WERI-Rb-1 (cell line): Measurements from ENCODE around the gene KCNH5.

Experiments
- DNase-seq: peaks from one replicate; pipeline ENCODE4 v3.0.0-alpha.2; 2020
- H3K27ac ChIP-seq: fragments of 250-450 bp; sonication (Bioruptor Pico); 2 replicates; pipeline ENCODE4 v1.5.1; 2020; ENCODE audit warnings: mild to moderate bottlenecking, moderate library complexity
- H3K27me3 ChIP-seq: fragments of 250-450 bp; sonication (Bioruptor Pico); 2 replicates; pipeline ENCODE4 v1.5.1; 2021; ENCODE audit warnings: mild to moderate bottlenecking, low read depth, moderate library complexity; ENCODE audit not compliant: insufficient read depth, severe bottlenecking
- H3K36me3 ChIP-seq: fragments of 250-450 bp; sonication (Bioruptor Pico); 2 replicates; pipeline ENCODE4 v1.5.1; 2020; ENCODE audit warnings: mild to moderate bottlenecking, moderate library complexity
- H3K4me3 ChIP-seq: 2 replicates; pipeline ENCODE4 v1.5.1; 2011; ENCODE audit warnings: low read depth, mild to moderate bottlenecking, control low read depth, low read length
- H3K9me3 ChIP-seq: fragments of 250-450 bp; sonication (Bioruptor Pico); 2 replicates; pipeline ENCODE4 v1.5.1; 2021; ENCODE audit warnings: mild to moderate bottlenecking, moderate library complexity; ENCODE audit not compliant: severe bottlenecking
- CTCF ChIP-seq: IDR thresholded peaks from 2 replicates; pipeline ENCODE4 v1.5.1; 2011; ENCODE audit warnings: low read depth, mild to moderate bottlenecking, control low read depth, inconsistent platforms, low read length

KCNH5 gene

GRCh38 chr14:63045612-63046320 is 508 bp upstream of the KCNH5 start:
- TF ChIP-seq CTCF, result peak; percentile 47; the same call in 1 of the 2 replicates
- Histone ChIP-seq H3K27ac (no peak overlapping the region; the same call in 1 of the 2 replicates), H3K4me3 (peak overlapping the region; percentile 85), H3K36me3 (no peaks in the 10 kb centered on the region), H3K9me3 (no peaks in the 10 kb centered on the region), H3K27me3 (peaks cover 15% of the 10 kb centered on the region)
- peak; percentile 86 for DNase-seq

DNA sequence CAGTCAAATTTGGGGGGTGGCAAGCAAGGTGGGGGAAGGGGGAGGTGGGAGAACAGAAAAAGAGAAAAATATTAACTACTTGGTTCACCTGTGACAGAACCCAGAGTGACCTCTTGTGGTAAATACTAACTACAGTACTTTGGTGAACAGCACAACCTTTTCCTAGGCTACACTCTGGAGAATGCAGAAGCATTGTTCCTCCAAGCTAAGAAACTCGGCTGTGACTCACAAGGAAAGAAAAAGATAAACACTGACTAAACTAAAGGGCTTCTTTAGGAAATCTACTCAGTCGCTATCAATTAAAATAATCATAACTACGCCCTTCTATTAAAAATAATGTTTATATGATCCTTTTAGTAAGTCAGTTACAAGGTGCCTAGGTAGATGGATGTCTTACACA is 5.4 kb downstream of the KCNH5 start:
- DNase-seq, result no peak
- H3K27ac ChIP-seq, result no peak overlapping the region
- peak; percentile 49 for TF ChIP-seq CTCF
- no peaks in the 10 kb centered on the region for H3K36me3 ChIP-seq
- H3K9me3 ChIP-seq, result no peaks in the 10 kb centered on the region
- no peak overlapping the region for H3K4me3 ChIP-seq
- H3K27me3 ChIP-seq, result peaks cover 8% of the 10 kb centered on the region

DNA sequence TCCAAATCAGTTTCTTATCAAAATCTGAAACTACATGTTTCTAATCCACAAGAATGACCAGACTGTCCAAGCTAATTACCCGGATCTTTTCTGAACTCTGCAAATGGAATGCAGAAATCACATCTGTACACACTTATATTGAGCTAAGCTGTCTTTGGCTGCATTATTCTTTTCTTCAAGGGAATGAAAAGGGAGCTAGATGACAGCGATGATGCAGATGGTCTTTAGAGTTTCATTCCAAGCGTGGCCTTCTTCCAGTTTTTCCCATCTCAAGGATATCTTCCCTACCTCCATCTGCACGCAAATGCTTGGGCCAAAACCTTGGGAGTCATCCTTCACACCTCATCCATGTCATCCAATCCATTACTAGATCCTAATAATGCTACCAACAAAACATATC is 12.6 kb downstream of the KCNH5 start:
- H3K36me3 ChIP-seq, result no peaks in the 10 kb centered on the region
- no peak for TF ChIP-seq CTCF
- no peaks in the 10 kb centered on the region for H3K9me3 ChIP-seq
- no peak overlapping the region for H3K4me3 ChIP-seq
- no peak for DNase-seq
- H3K27me3 ChIP-seq, result no peaks in the 10 kb centered on the region
- no peak overlapping the region for H3K27ac ChIP-seq

GRCh38 chr14:63032076-63032475 is 13.2 kb downstream of the KCNH5 start:
- Histone ChIP-seq H3K27me3 (no peaks in the 10 kb centered on the region), H3K27ac (no peak overlapping the region), H3K9me3 (no peaks in the 10 kb centered on the region), H3K36me3 (no peaks in the 10 kb centered on the region), H3K4me3 (no peak overlapping the region)
- no peak for DNase-seq
- no peak for TF ChIP-seq CTCF

- H3K4me3 ChIP-seq, result no peak overlapping the region
These were observed 15.1 kb downstream of the KCNH5 start for GRCh38 chr14:63030113-63030512.

More at GRCh38 chr14:63030113-63030512, 15.1 kb downstream of the KCNH5 start:
- no peaks in the 10 kb centered on the region for H3K36me3 ChIP-seq
- no peak for TF ChIP-seq CTCF
- H3K27ac ChIP-seq, result no peak overlapping the region
- H3K27me3 ChIP-seq, result no peaks in the 10 kb centered on the region
- no peak for DNase-seq
- H3K9me3 ChIP-seq, result no peaks in the 10 kb centered on the region
